Colonic mucosa (tissue), 4 donors: Measurements from ENCODE around the gene TTN. TPM values are rescaled to one million over a fixed set of nuclear protein-coding genes. Genes with fewer than 3 reads are reported as not detected.

ENCODE experiments used
- DNase-seq: peaks from one replicate; pipeline ENCODE4 v3.0.0-alpha.2; 2020
- H3K27ac ChIP-seq: fragments of 200-600 bp; one replicate; pipeline ENCODE4 v1.8.0; 2021
- H3K27me3 ChIP-seq: fragments of 200-600 bp; one replicate; pipeline ENCODE4 v1.8.0; 2021
- H3K36me3 ChIP-seq: fragments of 200-600 bp; one replicate; pipeline ENCODE4 v1.8.0; 2021
- H3K4me1 ChIP-seq: fragments of 200-600 bp; one replicate; pipeline ENCODE4 v1.8.0; 2021; ENCODE audit warnings: mild to moderate bottlenecking
- H3K4me3 ChIP-seq: fragments of 200-600 bp; one replicate; pipeline ENCODE4 v1.8.0; 2021
- H3K9ac ChIP-seq, 2 donors: one replicate each; pipeline ENCODE4 v1.7.0; 2013; ENCODE audit warnings: control low read depth in 2 of 2, low read depth in 2 of 2, low read length in 2 of 2
- H3K9me3 ChIP-seq: fragments of 200-600 bp; one replicate; pipeline ENCODE4 v1.8.0; 2021
- CTCF ChIP-seq: fragments of 200-600 bp; IDR thresholded peaks from one replicate; pipeline ENCODE4 v1.8.0; 2022; ENCODE audit warnings: antibody characterized with exemption, mild to moderate bottlenecking
- intact Hi-C: fragments of 100-400 bp; cut with DNase I; formaldehyde crosslinking; loops from one replicate; pipeline ENCODE4 v1.14.1; 2022
- total RNA-seq, 2 donors: library from RNA; stranded (reverse); fragmentation: NEBNext Ultra II Directional in 1 of 2; extraction: Animal tissue kit (Norgen Biotek cat#: 25700) in 1 of 2; gene quantifications; one replicate each; pipeline ENCODE4 v1.2.1, GENCODE V29; 2021
- donor health status: healthy.
- donor health status: DM: no; HTN: no; CAD: no.
- donor health status: DM: no; HTN: no; CAD: no.

TTN gene
- total RNA-seq, 2 donors from 2014 or later, result 0.99 to 1.8 TPM

- H3K4me3 ChIP-seq, result no peak overlapping the region
- no peaks in the 10 kb centered on the region for H3K27me3 ChIP-seq
- no peaks in the 10 kb centered on the region for H3K36me3 ChIP-seq
- intact Hi-C loops, result no loop called here
- H3K9me3 ChIP-seq, result no peaks in the 10 kb centered on the region
- no peak overlapping the region for H3K27ac ChIP-seq
- TF ChIP-seq CTCF, result no peak
- no peak for DNase-seq
- no peak overlapping the region for H3K9ac ChIP-seq
- H3K4me1 ChIP-seq, result no peaks in the 10 kb centered on the region
These were observed 37.5 kb upstream of the TTN start for GRCh38 chr2:178844701-178845100.

- no peaks in the 10 kb centered on the region for H3K27me3 ChIP-seq
- no peak overlapping the region for H3K9ac ChIP-seq
- no peak overlapping the region for H3K4me3 ChIP-seq
- no peak overlapping the region for H3K27ac ChIP-seq
- H3K4me1 ChIP-seq, result no peaks in the 10 kb centered on the region
- H3K36me3 ChIP-seq, result no peaks in the 10 kb centered on the region
- intact Hi-C loops, result no loop called here
- H3K9me3 ChIP-seq, result no peaks in the 10 kb centered on the region
- DNase-seq, result no peak
- TF ChIP-seq CTCF, result no peak
These were observed 37.0 kb upstream of the TTN start for GRCh38 chr2:178844269-178844668.

GRCh38 chr2:178843697-178844096 is 36.5 kb upstream of the TTN start:
- Histone ChIP-seq H3K4me1 (no peaks in the 10 kb centered on the region), H3K27ac (no peak overlapping the region), H3K9ac (no peak overlapping the region), H3K9me3 (no peaks in the 10 kb centered on the region), H3K36me3 (no peaks in the 10 kb centered on the region), H3K4me3 (no peak overlapping the region), H3K27me3 (no peaks in the 10 kb centered on the region)
- intact Hi-C loops, result no loop called here
- DNase-seq, result no peak
- no peak for TF ChIP-seq CTCF

GRCh38 chr2:178836807-178837206 is 29.6 kb upstream of the TTN start:
- intact Hi-C loops, result no loop called here
- no peak overlapping the region for H3K4me3 ChIP-seq
- no peaks in the 10 kb centered on the region for H3K4me1 ChIP-seq
- no peak for TF ChIP-seq CTCF
- H3K27ac ChIP-seq, result no peak overlapping the region
- H3K9ac ChIP-seq, result no peak overlapping the region
- DNase-seq, result no peak
- no peaks in the 10 kb centered on the region for H3K27me3 ChIP-seq
- no peaks in the 10 kb centered on the region for H3K36me3 ChIP-seq
- no peaks in the 10 kb centered on the region for H3K9me3 ChIP-seq

GRCh38 chr2:178834086-178834485 is 26.9 kb upstream of the TTN start:
- Histone ChIP-seq H3K36me3 (no peaks in the 10 kb centered on the region), H3K27me3 (no peaks in the 10 kb centered on the region), H3K4me3 (no peak overlapping the region), H3K9me3 (no peaks in the 10 kb centered on the region), H3K4me1 (no peaks in the 10 kb centered on the region), H3K27ac (no peak overlapping the region), H3K9ac (no peak overlapping the region)
- DNase-seq, result no peak
- no peak for TF ChIP-seq CTCF
- intact Hi-C loops, result no loop called here

GRCh38 chr2:178833382-178833781 is 26.2 kb upstream of the TTN start:
- Histone ChIP-seq H3K9ac (no peak overlapping the region), H3K27me3 (no peaks in the 10 kb centered on the region), H3K27ac (no peak overlapping the region), H3K4me1 (no peaks in the 10 kb centered on the region), H3K36me3 (no peaks in the 10 kb centered on the region), H3K4me3 (no peak overlapping the region), H3K9me3 (no peaks in the 10 kb centered on the region)
- no peak for DNase-seq
- intact Hi-C loops, result no loop called here
- no peak for TF ChIP-seq CTCF
